HepG2 (cell line): ENCODE measurements around the gene PFKFB4. TPM values are rescaled to one million over a fixed set of nuclear protein-coding genes. Genes with fewer than 3 reads are reported as not detected.
A peak's percentile ranks its signal among the peaks of the same experiment; 100 is the strongest.

Source experiments
- ARID4A ChIP-seq: sonication (generic); formaldehyde crosslinking; IDR thresholded peaks from 2 replicates; pipeline ENCODE4 v1.5.0; 2020; ENCODE audit warnings: mild to moderate bottlenecking, missing genetic modification reagents, borderline replicate concordance
- GABPB1 ChIP-seq: IDR thresholded peaks from 2 replicates; pipeline ENCODE4 v1.6.1; 2016; ENCODE audit warnings: mild to moderate bottlenecking, missing genetic modification reagents, moderate library complexity, missing compliant biosample characterization
- HIC2 ChIP-seq: sonication (generic); formaldehyde crosslinking; IDR thresholded peaks from 2 replicates; pipeline ENCODE4 v1.9.0; 2022; ENCODE audit warnings: low read depth, missing genetic modification reagents
- HNRNPL ChIP-seq: fragments of 200-400 bp; formaldehyde crosslinking; IDR thresholded peaks from 2 replicates; pipeline ENCODE4 v1.6.1; 2017; ENCODE audit warnings: mild to moderate bottlenecking, low read depth, low read length
- HNRNPLL ChIP-seq: fragments of 200-400 bp; formaldehyde crosslinking; IDR thresholded peaks from 2 replicates; pipeline ENCODE4 v1.6.1; 2017; ENCODE audit warnings: mild to moderate bottlenecking, low read depth, low read length; ENCODE audit not compliant: poor library complexity, severe bottlenecking
- MYPOP ChIP-seq: sonication (generic); formaldehyde crosslinking; IDR thresholded peaks from 2 replicates; pipeline ENCODE4 v1.8.1; 2023; ENCODE audit warnings: mild to moderate bottlenecking, moderate library complexity, missing genetic modification reagents
- PCBP1 ChIP-seq: fragments of 200-400 bp; formaldehyde crosslinking; IDR thresholded peaks from 2 replicates; pipeline ENCODE4 v1.6.1; 2017; ENCODE audit warnings: mild to moderate bottlenecking, low read depth, low read length, borderline replicate concordance
- SP4 ChIP-seq: sonication (generic); formaldehyde crosslinking; IDR thresholded peaks from 2 replicates; pipeline ENCODE4 v1.8.1; 2023; ENCODE audit warnings: mild to moderate bottlenecking, missing genetic modification reagents
- TEAD3 ChIP-seq: optimal IDR thresholded peaks from 2 replicates; pipeline ENCODE3; 2016; ENCODE audit warnings: borderline replicate concordance
- ZBTB7A ChIP-seq: sonication (generic); formaldehyde crosslinking; IDR thresholded peaks from 2 replicates; pipeline ENCODE4 v1.8.0; 2022; ENCODE audit warnings: mild to moderate bottlenecking, missing genetic modification reagents
- ZFP91 ChIP-seq: sonication (generic); formaldehyde crosslinking; IDR thresholded peaks from 2 replicates; pipeline ENCODE4 v1.9.0; 2022; ENCODE audit warnings: missing genetic modification reagents, mild to moderate bottlenecking, borderline replicate concordance
- ZNF772 ChIP-seq: sonication (generic); formaldehyde crosslinking; IDR thresholded peaks from 2 replicates; pipeline ENCODE4 v1.5.0; 2020; ENCODE audit warnings: mild to moderate bottlenecking, missing genetic modification reagents
- ZSCAN21 ChIP-seq: sonication (generic); formaldehyde crosslinking; IDR thresholded peaks from 2 replicates; pipeline ENCODE4 v1.8.0; 2022; ENCODE audit warnings: mild to moderate bottlenecking, missing genetic modification reagents, moderate library complexity, borderline replicate concordance
- polyA plus RNA-seq, 8 experiments: library from polyadenylated mRNA; depleted of rRNA in 3 of 8; stranded (reverse) in 7 of 8; unstranded in 1 of 8; fragments of >200 nt; fragmentation: Illumina TruSeq in 4 of 8; extraction: Trizol in 4 of 8; gene quantifications; 2 replicates each; pipeline versions ENCODE4 v1.2.1 to v1.2.3, GENCODE V29; 2011 to 2016; ENCODE audit warnings: low read depth in 4 of 8, missing spikeins in 1 of 8, mixed read lengths in 1 of 8; ENCODE audit not compliant: insufficient read depth in 1 of 8
- total RNA-seq, 5 experiments: library from RNA; depleted of rRNA; stranded (reverse); fragments of >200 nt; fragmentation: Illumina TruSeq; extraction: Trizol; gene quantifications; 2 replicates each; pipeline ENCODE4 v1.2.3, GENCODE V29; 2016; ENCODE audit warnings: low read depth in 1 of 5

PFKFB4 gene
- total and polyA plus RNA-seq, 2 of the 13 experiments (the other 11 are each of a cell fraction or from before 2014, with no cell fraction given), result 7.1 to 103 TPM

GRCh38 chr3:48504051-48504946 lies 52.3 kb downstream of the PFKFB4 start, which contains the start of gene SHISA5 (continued):
- TF ChIP-seq ZSCAN21 (CRISPR knock-in tag) (no peak), SP4 (0 out of 2 replicates have a peak, but pooled peaks have one; percentile 5), ARID4A (CRISPR knock-in tag) (peak; percentile 5; the same call in 1 of the 2 replicates), HNRNPL (peak; percentile 67; the same call in 1 of the 2 replicates), GABPB1 (CRISPR knock-in tag) (peak; percentile 52; the same call in 1 of the 2 replicates), ZFP91 (CRISPR knock-in tag) (peak; percentile 51; the same call in 1 of the 2 replicates), ZBTB7A (CRISPR knock-in tag) (0 out of 2 replicates have a peak, but pooled peaks have one; percentile 31), MYPOP (CRISPR knock-in tag) (peak; percentile 38; the same call in 1 of the 2 replicates), PCBP1 (0 out of 2 replicates have a peak, but pooled peaks have one; percentile 43), HNRNPLL (peak; percentile 39), ZNF772 (CRISPR knock-in tag) (no peak), TEAD3 (CRISPR knock-in tag) (no peak), HIC2 (CRISPR knock-in tag) (peak; percentile 13; the same call in 1 of the 2 replicates)
